Measurements from ENCODE around the gene WDR62. TPM values are rescaled to one million over a fixed set of nuclear protein-coding genes. Genes with fewer than 3 reads are reported as not detected.

WDR62 gene
- total RNA-seq, 3 donors from 2014 or later: 1.6 to 4.1 (median 1.9) TPM

DNA sequence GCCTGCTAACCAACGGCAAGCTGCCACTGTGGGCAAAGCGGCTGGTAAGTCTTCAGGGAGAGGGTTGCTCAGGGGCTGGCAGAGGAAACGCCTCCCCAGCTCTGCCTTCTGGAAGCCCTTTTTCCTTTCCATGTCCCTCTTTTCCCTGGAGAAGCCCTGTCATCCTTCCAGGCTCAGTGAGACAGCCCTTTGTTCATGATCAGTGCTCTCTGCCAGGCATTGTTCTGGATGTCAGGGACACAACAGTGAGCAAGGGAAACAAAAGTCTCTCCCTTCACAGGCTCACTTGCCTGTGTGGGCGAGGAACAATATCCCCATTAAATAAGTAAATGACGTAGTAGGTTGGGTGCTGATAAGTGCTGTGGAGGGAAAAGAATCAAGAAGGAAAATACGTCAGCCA, 42.3 kb downstream of the WDR62 start:
- TF ChIP-seq, protein P1, sequence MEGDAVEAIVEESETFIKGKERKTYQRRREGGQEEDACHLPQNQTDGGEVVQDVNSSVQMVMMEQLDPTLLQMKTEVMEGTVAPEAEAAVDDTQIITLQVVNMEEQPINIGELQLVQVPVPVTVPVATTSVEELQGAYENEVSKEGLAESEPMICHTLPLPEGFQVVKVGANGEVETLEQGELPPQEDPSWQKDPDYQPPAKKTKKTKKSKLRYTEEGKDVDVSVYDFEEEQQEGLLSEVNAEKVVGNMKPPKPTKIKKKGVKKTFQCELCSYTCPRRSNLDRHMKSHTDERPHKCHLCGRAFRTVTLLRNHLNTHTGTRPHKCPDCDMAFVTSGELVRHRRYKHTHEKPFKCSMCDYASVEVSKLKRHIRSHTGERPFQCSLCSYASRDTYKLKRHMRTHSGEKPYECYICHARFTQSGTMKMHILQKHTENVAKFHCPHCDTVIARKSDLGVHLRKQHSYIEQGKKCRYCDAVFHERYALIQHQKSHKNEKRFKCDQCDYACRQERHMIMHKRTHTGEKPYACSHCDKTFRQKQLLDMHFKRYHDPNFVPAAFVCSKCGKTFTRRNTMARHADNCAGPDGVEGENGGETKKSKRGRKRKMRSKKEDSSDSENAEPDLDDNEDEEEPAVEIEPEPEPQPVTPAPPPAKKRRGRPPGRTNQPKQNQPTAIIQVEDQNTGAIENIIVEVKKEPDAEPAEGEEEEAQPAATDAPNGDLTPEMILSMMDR (IDR thresholded peaks at IDR 0.05): no peak
- DNase-seq: no peak
- H3K4me3 ChIP-seq: no peak overlapping the region
- no peaks in the 10 kb centered on the region for H3K36me3 ChIP-seq (ENCODE audit: low read depth)
- no peaks in the 10 kb centered on the region for H3K4me1 ChIP-seq (ENCODE audit: low read depth)
- no peaks in the 10 kb centered on the region for H3K9me3 ChIP-seq
- intact Hi-C loops (cut with DNase I, micrococcal nuclease): no loop called here
- no peak for ATAC-seq

DNA sequence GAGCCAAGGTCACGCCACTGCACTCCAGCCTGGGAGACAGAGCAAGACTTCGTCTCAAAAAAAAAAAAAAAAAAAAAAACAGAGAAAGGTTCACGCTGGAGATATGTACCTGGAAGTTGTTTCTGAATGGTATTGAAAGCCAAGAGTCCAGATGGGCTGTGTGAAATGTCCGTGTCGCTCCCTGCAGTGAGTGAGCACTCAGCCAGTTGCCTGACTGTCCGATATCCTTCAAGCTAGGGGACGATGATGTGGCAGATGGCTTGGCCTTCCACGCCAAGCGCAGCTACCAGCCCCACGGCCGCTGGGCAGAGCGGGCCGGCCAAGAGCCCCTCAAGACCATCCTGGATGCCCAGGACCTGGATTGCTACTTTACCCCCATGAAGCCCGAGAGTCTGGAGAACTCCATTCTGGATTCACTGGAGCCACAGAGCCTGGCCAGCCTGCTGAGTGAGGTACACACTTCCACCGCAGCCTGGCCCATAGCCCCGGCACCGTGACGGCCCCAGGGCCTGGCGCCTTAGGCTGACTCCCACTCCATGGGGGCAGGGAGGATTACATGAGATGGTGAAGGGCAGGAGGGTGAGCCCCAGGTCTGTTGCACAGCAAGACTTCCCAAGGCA, 44.6 kb downstream of the WDR62 start:
- Histone ChIP-seq H3K4me3 (no peak overlapping the region), H3K9me3 (no peaks in the 10 kb centered on the region)

DNA sequence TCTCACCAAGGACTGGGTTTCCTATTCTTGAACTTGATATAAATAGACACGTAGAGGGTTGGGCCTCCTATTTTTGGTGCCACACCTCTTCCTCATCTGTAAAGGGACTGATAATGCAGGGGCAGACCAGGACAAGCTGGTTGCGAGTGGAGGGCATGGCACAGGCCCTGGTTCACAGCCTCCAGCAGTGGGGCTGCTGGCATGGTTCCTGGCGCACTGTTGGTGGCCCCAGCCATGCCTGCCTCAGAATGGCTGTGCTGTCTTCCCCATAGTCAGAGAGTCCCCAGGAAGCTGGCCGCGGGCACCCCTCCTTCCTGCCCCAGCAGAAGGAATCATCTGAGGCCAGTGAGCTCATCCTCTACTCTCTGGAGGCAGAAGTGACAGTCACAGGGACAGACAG, 45.8 kb downstream of the WDR62 start:
- no peaks in the 10 kb centered on the region for H3K9me3 ChIP-seq
- no peak for DNase-seq
- no peak for ATAC-seq
- intact Hi-C loops (cut with DNase I, micrococcal nuclease): no loop called here
- no peak overlapping the region for H3K4me3 ChIP-seq
- TF ChIP-seq, protein P1 (IDR thresholded peaks at IDR 0.05): no peak
- H3K4me1 ChIP-seq (ENCODE audit: low read depth): no peaks in the 10 kb centered on the region
- no peaks in the 10 kb centered on the region for H3K36me3 ChIP-seq (ENCODE audit: low read depth)

More for the DNA sequence above, 44.6 kb downstream of the WDR62 start:
- no peaks in the 10 kb centered on the region for H3K4me1 ChIP-seq (ENCODE audit: low read depth)
- intact Hi-C loops (cut with DNase I, micrococcal nuclease): no loop called here
- no peak for DNase-seq
- H3K36me3 ChIP-seq (ENCODE audit: low read depth): no peaks in the 10 kb centered on the region
- TF ChIP-seq, protein P1 (IDR thresholded peaks at IDR 0.05): no peak
- no peak for ATAC-seq

DNA sequence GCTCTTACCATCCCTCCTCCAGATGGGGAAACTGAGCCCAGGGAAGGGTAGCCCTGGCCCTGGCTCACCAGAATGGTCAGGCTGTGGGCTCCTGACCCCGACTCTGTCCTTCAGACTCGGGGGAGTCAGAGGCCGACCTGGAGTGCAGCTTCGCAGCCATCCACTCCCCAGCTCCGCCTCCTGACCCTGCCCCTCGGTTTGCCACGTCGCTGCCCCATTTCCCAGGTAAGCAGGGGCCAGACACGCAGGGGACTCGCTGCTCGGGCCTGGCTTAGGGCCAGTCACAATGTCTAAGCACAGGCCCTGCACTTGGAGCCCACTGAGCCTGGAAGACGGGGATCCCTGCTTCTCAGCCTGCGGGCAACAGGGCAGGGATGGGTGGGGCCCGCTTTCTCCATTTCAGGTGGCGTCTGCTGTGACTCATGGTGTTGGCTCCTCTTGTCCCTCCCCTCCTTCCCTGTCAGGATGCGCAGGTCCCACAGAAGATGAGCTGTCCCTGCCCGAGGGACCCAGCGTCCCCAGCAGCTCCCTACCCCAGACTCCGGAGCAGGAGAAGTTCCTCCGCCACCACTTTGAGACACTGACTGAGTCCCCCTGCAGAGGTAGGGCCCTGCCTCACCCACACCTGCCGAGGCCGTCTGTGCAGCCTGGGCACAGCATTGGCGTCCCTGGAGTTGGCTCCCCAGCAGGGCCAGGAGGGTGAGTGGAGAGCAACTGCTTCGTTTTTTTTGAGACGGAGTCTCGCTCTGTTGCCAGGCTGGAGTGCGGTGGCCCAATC, 47.0 kb downstream of the WDR62 start:
- no peak for ATAC-seq
- H3K4me3 ChIP-seq: no peak overlapping the region
- intact Hi-C loops (cut with DNase I, micrococcal nuclease): no loop called here
- TF ChIP-seq, protein P1 (IDR thresholded peaks at IDR 0.05): no peak
- H3K36me3 ChIP-seq (ENCODE audit: low read depth): no peaks in the 10 kb centered on the region
- no peaks in the 10 kb centered on the region for H3K4me1 ChIP-seq (ENCODE audit: low read depth)
- DNase-seq: no peak
- H3K9me3 ChIP-seq: no peaks in the 10 kb centered on the region

DNA sequence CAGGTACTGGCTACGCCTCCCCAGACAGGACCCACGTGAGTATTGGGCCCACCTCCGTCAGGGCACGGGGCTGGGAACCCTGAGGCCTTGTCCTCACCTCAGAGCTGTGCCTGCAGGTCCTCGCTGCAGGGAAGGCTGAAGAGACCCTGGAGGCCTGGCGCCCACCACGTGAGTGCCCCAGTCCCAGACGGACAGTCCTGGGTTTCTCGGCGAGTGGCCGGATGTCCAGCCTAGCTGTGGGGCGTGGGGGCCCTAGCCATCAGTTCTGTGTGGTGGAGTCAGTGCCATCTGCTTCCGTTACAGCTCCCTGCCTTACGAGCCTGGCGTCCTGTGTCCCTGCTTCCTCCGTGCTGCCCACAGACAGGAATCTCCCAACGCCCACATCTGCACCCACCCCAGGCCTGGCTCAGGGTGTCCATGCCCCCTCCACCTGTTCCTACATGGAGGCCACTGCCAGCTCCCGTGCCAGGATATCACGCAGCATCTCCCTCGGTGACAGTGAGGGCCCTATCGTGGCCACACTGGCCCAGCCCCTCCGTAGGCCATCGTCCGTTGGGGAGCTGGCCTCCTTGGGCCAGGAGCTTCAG, 48.4 kb downstream of the WDR62 start:
- Histone ChIP-seq H3K4me3 (no peak overlapping the region), H3K4me1 (ENCODE audit: low read depth) (no peaks in the 10 kb centered on the region), H3K9me3 (no peaks in the 10 kb centered on the region), H3K36me3 (ENCODE audit: low read depth) (no peaks in the 10 kb centered on the region)
- intact Hi-C loops (cut with DNase I, micrococcal nuclease): no loop called here
- ATAC-seq: no peak
- no peak for DNase-seq
- TF ChIP-seq, protein P1 (IDR thresholded peaks at IDR 0.05): no peak

Data from mucosa of descending colon (tissue), 3 donors.